Measurements from ENCODE around the gene PSAP.

- TF ChIP-seq POLR2A (IDR thresholded peaks at IDR 0.05) (no peak), CTCF (IDR thresholded peaks at IDR 0.05) (no peak)
These were observed 6.4 kb downstream of the PSAP start for GRCh38 chr10:71844695-71845094.
